Measurements from ENCODE around the gene MAP2K6.

MAP2K6 gene

DNA sequence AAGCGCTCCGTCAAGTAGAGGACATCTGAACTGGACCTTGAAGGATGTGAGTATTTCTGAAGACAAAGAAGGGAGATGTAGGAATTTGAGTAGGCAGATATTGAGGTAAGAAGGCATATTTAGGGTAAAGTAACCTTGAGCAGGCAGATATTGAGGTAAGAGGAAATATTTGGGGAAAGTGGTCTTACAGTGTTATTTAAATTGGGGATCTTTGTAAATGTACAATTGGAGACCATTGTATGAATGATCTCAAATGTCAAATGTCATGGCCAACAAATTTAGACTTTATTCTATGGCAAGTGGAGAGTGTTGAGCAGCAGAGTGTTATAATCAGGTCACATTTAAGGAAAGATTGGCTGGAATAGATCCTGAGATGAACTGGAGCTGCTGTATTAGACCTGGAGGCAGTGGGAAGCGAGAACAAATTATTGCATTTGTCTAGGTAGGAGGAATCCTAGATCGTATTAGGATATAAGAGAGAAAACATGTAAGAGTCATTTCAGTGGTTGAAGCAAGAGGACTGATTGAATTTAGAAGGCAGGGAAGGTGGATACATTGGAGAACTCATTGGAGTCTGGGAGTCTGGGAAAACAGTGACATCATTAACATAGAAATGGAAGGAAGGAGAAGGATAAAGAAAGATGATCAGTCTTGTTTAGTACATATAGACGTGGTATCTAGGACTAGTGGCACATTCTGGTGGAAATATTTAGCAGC is 165.6 kb downstream of the MAP2K6 start:
- TF ChIP-seq, protein P1, sequence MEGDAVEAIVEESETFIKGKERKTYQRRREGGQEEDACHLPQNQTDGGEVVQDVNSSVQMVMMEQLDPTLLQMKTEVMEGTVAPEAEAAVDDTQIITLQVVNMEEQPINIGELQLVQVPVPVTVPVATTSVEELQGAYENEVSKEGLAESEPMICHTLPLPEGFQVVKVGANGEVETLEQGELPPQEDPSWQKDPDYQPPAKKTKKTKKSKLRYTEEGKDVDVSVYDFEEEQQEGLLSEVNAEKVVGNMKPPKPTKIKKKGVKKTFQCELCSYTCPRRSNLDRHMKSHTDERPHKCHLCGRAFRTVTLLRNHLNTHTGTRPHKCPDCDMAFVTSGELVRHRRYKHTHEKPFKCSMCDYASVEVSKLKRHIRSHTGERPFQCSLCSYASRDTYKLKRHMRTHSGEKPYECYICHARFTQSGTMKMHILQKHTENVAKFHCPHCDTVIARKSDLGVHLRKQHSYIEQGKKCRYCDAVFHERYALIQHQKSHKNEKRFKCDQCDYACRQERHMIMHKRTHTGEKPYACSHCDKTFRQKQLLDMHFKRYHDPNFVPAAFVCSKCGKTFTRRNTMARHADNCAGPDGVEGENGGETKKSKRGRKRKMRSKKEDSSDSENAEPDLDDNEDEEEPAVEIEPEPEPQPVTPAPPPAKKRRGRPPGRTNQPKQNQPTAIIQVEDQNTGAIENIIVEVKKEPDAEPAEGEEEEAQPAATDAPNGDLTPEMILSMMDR (conservative IDR thresholded peaks at IDR 0.05; ENCODE audit: low read depth, low read length): no peak
- Histone ChIP-seq H3K27me3 (ENCODE audit: insufficient read depth, low read depth) (no peaks in the 10 kb centered on the region), H3K79me2 (ENCODE audit: insufficient read depth, low read depth) (no peaks in the 10 kb centered on the region), H3K4me2 (peak overlapping the region; percentile 95; the same call in 1 of the 2 replicates), H2AFZ (ENCODE audit: low read depth) (no peak overlapping the region), H3K4me1 (ENCODE audit: low read depth, poor library complexity, severe bottlenecking) (peaks cover 15% of the 10 kb centered on the region), H3K36me3 (ENCODE audit: insufficient read depth) (no peaks in the 10 kb centered on the region), H3K9ac (no peak overlapping the region), H4K20me1 (ENCODE audit: insufficient read depth) (no peaks in the 10 kb centered on the region), H3K27ac (no peak overlapping the region), H3K4me3 (IDR thresholded peaks at IDR 0.05; ENCODE audit: insufficient read depth, low read depth, low read length) (no peak overlapping the region)

DNA sequence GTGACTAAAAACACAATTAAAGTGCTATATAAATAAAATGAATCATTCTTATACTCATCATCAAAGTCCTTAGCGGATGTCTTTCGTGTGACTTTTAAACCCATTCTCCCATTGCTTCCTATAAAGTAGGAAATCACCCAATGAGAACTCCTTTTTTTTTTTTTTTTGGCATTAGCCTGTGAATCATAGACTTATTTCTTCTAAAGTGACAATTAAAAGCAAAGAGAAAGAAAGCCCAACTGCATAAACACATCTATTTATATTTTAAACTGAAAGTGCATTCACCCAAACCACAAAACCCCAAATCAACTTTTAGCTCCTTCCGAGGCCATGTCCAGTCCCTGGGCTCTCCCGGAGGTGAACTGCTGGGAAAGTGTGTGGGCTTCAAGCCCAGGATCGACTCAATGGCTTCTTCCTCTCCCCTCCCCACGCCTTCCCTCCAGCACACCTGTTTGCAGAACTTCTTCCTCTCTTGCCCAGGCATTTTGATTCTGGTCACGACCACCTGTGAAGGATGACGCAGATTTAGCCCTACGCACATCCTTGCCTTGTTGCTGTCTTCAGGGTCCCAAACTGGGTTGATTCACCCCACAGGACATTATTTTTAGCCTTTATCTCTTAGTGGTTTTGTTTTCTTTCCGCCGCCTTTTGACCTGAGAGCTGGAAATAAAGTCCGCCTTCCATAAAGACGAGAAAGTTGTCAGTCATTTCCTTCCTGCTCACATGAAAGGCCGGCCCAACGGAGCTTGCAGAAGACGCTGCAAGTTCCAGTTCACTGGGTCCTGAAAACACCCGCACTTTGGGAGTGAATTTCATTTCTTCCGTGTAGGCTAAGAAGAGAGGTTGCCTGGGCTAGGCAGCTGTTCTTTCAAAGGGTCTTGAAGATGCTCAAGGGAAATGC is 166.8 kb downstream of the MAP2K6 start:
- Histone ChIP-seq H3K4me1 (ENCODE audit: low read depth, poor library complexity, severe bottlenecking) (peaks cover 15% of the 10 kb centered on the region), H3K9ac (peak overlapping the region; percentile 10; the same call in 1 of the 2 replicates), H3K79me2 (ENCODE audit: insufficient read depth, low read depth) (no peaks in the 10 kb centered on the region), H3K27me3 (ENCODE audit: insufficient read depth, low read depth) (no peaks in the 10 kb centered on the region), H3K4me3 (IDR thresholded peaks at IDR 0.05; ENCODE audit: insufficient read depth, low read depth, low read length) (no peak overlapping the region), H2AFZ (ENCODE audit: low read depth) (peak overlapping the region; percentile 90), H3K4me2 (peak overlapping the region; percentile 95), H3K27ac (no peak overlapping the region; the same call in 1 of the 2 replicates), H3K36me3 (ENCODE audit: insufficient read depth) (no peaks in the 10 kb centered on the region), H4K20me1 (ENCODE audit: insufficient read depth) (no peaks in the 10 kb centered on the region)
- TF ChIP-seq, protein P1 (conservative IDR thresholded peaks at IDR 0.05; ENCODE audit: low read depth, low read length): no peak

DNA sequence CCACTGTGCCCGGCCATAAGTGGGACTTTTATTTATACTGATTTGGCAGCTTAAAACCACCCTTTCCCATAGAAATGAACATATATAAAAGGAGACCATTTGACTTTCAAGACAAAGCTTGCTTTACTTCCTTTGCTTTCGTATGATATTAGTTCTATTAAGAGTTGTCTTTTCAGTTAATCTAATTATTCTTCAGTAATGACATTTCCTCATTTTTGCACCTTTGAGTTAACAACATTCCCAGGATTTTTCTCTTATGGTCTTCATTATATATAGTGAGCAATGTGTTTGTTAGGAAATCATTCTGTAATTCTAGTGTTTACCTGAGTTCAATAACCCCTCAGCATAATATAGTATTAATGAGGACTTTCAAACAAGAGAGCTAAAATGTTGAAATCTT is 173.8 kb downstream of the MAP2K6 start:
- Histone ChIP-seq H3K4me1 (ENCODE audit: low read depth, poor library complexity, severe bottlenecking) (no peaks in the 10 kb centered on the region), H3K27me3 (ENCODE audit: insufficient read depth, low read depth) (no peaks in the 10 kb centered on the region), H3K27ac (no peak overlapping the region), H3K36me3 (ENCODE audit: insufficient read depth) (no peaks in the 10 kb centered on the region), H3K4me3 (IDR thresholded peaks at IDR 0.05; ENCODE audit: insufficient read depth, low read depth, low read length) (no peak overlapping the region), H3K79me2 (ENCODE audit: insufficient read depth, low read depth) (no peaks in the 10 kb centered on the region), H4K20me1 (ENCODE audit: insufficient read depth) (no peaks in the 10 kb centered on the region), H3K4me2 (no peak overlapping the region), H3K9ac (no peak overlapping the region), H2AFZ (ENCODE audit: low read depth) (no peak overlapping the region)
- TF ChIP-seq, protein P1 (conservative IDR thresholded peaks at IDR 0.05; ENCODE audit: low read depth, low read length): no peak

DNA sequence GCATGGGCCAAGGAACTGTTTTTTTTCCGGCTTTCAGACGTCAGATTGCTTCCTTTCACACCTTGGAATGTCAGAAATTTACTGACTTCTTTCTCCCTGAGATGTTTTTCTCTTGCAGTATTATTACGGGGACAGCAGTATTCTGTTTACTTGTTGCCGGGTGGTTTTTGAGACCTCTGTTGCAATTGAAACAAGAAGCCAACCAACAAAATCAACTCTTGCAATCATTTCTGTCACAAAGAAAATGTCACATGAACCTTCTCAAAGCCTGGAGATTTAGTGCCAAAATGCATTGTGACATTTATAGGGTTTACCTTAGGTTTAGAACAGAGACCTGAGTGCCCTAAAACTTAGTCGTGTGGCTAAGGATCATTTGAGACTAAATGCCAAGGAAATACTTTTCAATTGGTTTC is 174.3 kb downstream of the MAP2K6 start:
- TF ChIP-seq, protein P1 (conservative IDR thresholded peaks at IDR 0.05; ENCODE audit: low read depth, low read length): no peak
- Histone ChIP-seq H3K79me2 (ENCODE audit: insufficient read depth, low read depth) (no peaks in the 10 kb centered on the region), H2AFZ (ENCODE audit: low read depth) (no peak overlapping the region), H3K4me1 (ENCODE audit: low read depth, poor library complexity, severe bottlenecking) (no peaks in the 10 kb centered on the region), H3K27me3 (ENCODE audit: insufficient read depth, low read depth) (no peaks in the 10 kb centered on the region), H3K4me3 (IDR thresholded peaks at IDR 0.05; ENCODE audit: insufficient read depth, low read depth, low read length) (no peak overlapping the region), H3K36me3 (ENCODE audit: insufficient read depth) (no peaks in the 10 kb centered on the region), H4K20me1 (ENCODE audit: insufficient read depth) (no peaks in the 10 kb centered on the region), H3K4me2 (no peak overlapping the region), H3K9ac (no peak overlapping the region), H3K27ac (no peak overlapping the region)
